ENCODE data around the gene DTD1.

GRCh38 chr20:18754653-18755045 is 166.8 kb downstream of the DTD1 start:
- TF ChIP-seq CTCF (IDR thresholded peaks at IDR 0.05) (no peak), POLR2A (IDR thresholded peaks at IDR 0.05) (no peak), EP300 (IDR thresholded peaks at IDR 0.05) (no peak), POLR2AphosphoS5 (IDR thresholded peaks at IDR 0.05) (no peak)

All from gastroesophageal sphincter (tissue), 3 donors.